Thyroid gland (tissue), 4 donors: ENCODE data around the gene RNASEH2A.

Source experiments
- CTCF ChIP-seq, 6 experiments: fragments of 200-600 bp in 3 of 6; fragments of 450-650 bp in 3 of 6; sonication (generic) in 3 of 6; IDR thresholded peaks; one replicate each; pipeline ENCODE4 v1.5.1; 2016 to 2019; ENCODE audit warnings: antibody characterized with exemption in 6 of 6, mild to moderate bottlenecking in 2 of 6, inconsistent platforms in 1 of 6, moderate library complexity in 1 of 6
- POLR2A ChIP-seq, 2 donors: fragments of 450-650 bp; IDR thresholded peaks; one replicate each; pipeline ENCODE4 v1.6.1; 2017; ENCODE audit warnings: antibody characterized with exemption in 2 of 2, mild to moderate bottlenecking in 2 of 2, moderate library complexity in 1 of 2

- TF ChIP-seq CTCF (IDR thresholded peaks at IDR 0.05), result peak in 2 of 6 experiments; percentile 4 to 11
- TF ChIP-seq POLR2A (IDR thresholded peaks at IDR 0.05), result peak; percentile 39 to 96
Measured at GRCh38 chr19:12801466-12802266, 4.7 kb upstream of the RNASEH2A start, which contains the start of the genes PRDX2 and THSD8.
